ENCODE data around the gene PRPF40B. TPM values are rescaled to one million over a fixed set of nuclear protein-coding genes. Genes with fewer than 3 reads are reported as not detected.
A peak's percentile ranks its signal among the peaks of the same experiment; 100 is the strongest.

PRPF40B gene
- total RNA-seq, 1 donor from 2014 or later = 12.4 TPM

DNA sequence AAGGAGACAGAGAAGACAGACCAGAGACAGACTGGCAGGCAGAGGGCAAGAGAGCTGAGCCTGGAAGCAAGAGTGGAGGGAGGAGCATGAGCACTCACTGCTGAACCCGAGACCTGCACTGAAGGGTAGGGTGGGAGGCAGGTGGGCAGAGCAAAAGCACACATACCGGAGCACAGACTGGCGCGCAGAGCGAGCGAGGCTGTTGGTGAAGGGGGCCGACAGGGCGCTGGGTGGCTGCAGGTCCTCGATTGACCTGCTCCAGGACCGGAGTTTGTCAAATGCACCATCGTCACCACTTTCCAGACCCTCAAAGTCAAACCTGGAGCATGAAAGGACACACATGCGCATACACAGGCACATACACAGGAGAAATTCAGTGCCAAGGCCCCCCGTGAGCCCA lies 34.9 kb downstream of the PRPF40B start:
- DNase-seq (ENCODE audit: low read depth) = no peak

GRCh38 chr12:49659753-49660152 lies 36.4 kb downstream of the PRPF40B start:
- DNase-seq (ENCODE audit: low read depth) = no peak

DNA sequence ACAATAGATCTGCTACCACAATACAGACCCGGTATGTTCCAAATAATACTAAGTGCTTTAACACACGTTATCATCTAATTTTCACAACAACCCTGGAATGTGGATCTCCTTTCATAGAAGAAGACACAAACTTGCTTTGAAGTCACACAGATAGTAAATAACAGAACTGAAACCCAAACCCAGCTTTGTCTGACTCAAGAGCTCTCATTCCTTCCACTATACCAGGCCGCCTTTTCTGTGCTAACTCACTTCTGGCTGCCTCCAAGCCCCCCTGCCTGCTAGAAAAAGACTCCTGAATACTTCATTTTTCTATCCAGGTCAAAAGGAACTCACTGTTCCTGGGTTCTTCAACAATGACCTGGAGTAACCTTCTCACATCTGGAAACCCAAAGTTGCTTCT lies 37.8 kb downstream of the PRPF40B start:
- no peak for DNase-seq (ENCODE audit: low read depth)

- no peak for DNase-seq (ENCODE audit: low read depth)
These were observed 38.4 kb downstream of the PRPF40B start for GRCh38 chr12:49661746-49662145.

GRCh38 chr12:49662998-49663843 lies 39.9 kb downstream of the PRPF40B start:
- peak; percentile 92 for DNase-seq (ENCODE audit: low read depth)

- no peak for DNase-seq (ENCODE audit: low read depth)
These were observed 40.8 kb downstream of the PRPF40B start for GRCh38 chr12:49664167-49664566.

- no peak for DNase-seq (ENCODE audit: low read depth)
These were observed 41.4 kb downstream of the PRPF40B start for GRCh38 chr12:49664591-49665239.

GRCh38 chr12:49665384-49665783 lies 42.0 kb downstream of the PRPF40B start:
- DNase-seq (ENCODE audit: low read depth) = peak; percentile 87

- DNase-seq (ENCODE audit: low read depth) = no peak
These were observed 42.8 kb downstream of the PRPF40B start for GRCh38 chr12:49666176-49666575.

- DNase-seq (ENCODE audit: low read depth) = no peak
These were observed 44.1 kb downstream of the PRPF40B start for GRCh38 chr12:49667325-49668090.

DNA sequence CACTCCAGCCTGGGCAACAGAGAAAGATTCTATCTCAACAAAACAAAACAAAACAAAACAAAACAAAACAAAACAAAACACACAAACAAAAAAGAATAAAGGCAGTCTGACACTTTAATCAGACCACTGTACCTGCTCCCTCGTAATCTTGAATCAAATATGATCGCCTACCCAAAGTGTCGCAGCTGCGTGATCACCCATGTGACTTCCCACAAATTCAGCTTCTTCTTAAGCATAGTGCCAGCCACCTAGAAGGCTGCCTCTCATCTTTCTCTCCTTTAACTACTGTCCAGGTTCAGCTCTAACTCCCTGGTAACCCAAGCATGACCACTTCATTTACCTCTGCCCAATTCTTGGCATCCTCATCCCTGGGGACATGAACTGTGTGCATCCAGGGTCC lies 46.4 kb downstream of the PRPF40B start:
- DNase-seq (ENCODE audit: low read depth) = no peak

DNA sequence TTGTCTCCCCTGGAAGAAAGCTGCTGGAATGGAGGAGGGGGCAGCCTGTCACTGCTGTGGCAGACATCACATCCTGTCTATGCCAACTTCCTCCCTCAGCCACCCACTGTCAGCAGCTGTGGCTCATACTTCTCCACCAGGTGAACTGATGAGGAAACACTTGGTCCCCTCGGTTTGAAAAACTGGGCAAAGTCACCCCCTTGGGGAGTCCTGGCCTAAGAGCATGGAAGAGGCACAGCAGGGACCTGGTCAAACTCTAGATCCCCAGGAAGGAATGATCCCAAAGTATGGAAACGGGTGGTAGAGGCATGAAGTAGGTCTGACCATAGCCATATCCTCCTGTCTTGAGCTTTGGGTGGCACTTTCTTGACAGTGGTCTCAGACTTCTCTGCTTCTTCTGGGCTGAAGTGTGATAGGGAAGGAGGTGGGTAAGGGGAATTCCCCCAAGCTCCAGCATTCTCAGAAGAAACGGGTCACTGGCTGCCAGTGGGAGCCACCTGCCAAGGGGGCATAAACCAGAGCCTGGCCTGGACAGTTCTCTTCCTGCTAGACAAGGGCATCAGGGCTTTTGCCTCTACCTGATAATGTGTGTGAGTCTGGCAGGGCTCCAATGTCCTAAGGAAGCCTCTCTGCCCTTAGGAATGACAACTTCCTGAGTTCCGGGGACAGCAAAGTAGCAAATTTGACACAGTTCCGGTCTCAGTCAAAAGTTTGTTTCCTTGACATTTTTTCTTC lies 47.8 kb downstream of the PRPF40B start:
- DNase-seq (ENCODE audit: low read depth) = no peak

DNA sequence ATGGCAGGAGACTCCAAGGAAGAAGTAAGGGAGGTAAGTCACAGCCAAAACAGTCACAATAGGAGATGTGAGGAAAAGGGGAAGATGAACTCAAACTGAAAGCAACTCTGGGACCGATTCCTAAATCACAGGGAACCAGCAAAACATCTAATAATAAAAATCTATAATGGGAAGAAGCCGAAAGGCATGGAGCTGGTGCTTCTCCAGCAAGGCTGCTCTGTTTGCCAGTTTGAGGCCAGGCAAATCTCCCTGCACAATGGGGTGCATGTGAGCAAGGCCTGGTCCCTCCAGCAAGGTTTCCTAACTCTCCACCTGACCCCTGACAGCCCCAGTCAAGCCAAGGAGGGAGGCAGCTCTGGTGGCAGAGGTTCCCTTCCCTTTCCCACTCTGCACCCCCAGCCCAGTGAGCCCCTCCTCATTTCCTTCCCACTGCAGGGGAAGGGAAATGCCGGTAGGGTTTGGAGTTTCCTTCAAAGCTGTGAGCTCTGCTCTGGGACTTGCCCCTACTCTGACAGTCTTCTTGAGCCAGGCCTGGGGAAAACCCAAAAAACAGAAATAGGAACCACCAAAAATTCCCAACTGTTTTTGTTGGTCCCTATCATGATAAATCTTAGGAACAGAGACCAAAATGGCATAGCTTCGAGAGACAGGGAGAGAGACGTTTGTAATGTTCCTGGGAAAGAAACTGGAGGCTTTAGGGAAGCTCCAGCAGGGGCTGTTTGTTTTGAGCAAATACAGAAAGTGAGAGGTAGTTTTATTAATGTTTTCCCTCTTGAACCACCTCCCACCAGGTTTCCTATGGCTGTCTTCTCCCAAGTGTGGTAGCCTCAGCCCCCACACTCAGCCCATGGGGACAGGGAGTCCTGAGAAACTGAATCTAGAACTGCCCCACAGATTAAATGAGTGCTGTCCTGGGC lies 49.2 kb downstream of the PRPF40B start:
- no peak for DNase-seq (ENCODE audit: low read depth)

DNA sequence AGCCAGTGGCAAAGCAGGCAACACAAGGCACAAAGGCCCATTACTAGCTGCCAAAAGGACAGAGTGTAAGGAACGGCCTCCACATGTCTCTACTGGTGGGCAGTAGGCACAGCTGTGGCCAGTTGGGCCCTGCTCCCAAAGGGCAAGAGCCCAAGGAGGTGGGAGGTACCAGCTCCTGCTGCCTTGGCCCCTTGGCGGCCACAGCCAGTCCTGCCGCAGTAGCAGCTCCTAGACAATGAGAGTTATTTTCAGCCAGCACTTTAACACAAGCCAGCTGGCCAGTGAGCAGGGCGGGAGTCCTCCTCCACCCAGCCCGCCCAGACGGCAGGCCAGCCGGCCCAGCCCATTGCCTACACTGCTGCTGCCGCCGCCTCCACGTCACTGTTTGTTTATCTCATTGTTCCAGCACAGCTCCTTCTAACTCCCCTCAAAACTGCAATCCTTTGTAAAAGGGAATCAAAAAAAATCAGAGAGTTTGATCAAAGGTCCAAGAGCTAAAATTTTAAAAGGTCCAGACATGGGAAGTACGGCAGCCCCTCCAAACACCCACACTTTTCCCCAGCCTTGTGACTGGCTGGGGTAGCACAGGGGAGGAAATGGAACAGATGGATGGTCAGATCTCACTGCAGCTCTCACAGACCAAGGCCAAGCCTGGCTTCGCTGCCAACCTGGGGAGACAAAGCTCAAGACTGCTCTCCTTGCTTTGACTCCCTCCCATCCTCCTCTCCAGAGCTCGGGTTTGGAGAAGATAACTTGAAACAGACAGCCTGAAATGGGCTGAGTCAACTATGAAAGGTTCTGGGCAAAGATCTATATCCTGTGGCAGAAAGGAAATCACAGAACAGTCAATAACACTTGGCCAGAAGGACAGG lies 50.3 kb downstream of the PRPF40B start:
- peak; percentile 99 for DNase-seq (ENCODE audit: low read depth)

GRCh38 chr12:49674318-49674981 lies 51.1 kb downstream of the PRPF40B start:
- DNase-seq (ENCODE audit: low read depth) = peak; percentile 72

DNA sequence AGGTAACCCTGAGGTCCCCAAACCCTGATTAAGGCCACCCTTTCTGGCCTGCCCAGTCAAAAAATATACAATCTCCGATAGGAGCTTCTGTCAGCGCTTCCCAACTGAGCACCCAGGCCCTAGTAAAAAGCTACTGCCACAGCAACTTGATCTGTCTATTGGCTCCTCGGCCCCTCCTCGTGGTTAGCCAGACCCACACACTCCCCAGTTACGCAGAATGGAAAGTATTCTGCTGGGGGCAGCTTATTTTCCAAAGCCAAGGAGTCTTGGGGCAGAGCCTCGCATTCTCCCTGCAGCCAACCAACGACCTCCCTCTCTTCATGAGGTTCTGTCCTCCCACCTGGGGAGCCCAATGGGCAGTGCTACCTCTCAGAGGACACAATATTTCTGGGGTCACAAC lies 51.8 kb downstream of the PRPF40B start:
- peak; percentile 54 for DNase-seq (ENCODE audit: low read depth)

DNA sequence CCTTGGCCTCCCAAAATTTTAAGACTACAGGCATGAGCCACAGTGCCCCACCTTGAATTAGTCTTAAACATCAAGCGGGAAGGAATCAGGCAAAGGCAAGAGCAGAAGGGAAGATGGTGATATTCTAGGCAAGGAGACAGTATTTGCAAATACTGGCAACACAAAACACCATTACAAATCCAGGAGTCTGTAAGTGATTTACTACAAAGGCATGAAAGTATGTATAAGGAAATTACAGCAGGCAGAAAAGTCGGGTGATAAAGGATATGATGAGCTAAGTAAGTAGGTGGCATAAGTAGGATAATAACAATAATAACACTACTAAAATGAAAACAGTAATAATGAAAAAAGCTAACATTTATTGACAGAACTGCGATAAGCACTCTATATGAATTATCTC lies 55.4 kb downstream of the PRPF40B start:
- DNase-seq (ENCODE audit: low read depth) = no peak

GRCh38 chr12:49680075-49680474 lies 56.7 kb downstream of the PRPF40B start:
- no peak for DNase-seq (ENCODE audit: low read depth)
